T47D (cell line): Measurements from ENCODE around the gene U2SURP.
A peak's percentile ranks its signal among the peaks of the same experiment; 100 is the strongest.

ENCODE experiments used
- DNase-seq, 2 experiments: peaks; one replicate each; pipeline versions ENCODE4 v3.0.0 to v3.0.0-alpha.2; 2011 to 2012; ENCODE audit warnings: low read depth in 1 of 2, low spot score in 1 of 2
- JUND ChIP-seq: IDR thresholded peaks from 2 replicates; pipeline ENCODE4 v1.6.1; 2012; ENCODE audit warnings: low read depth
- in situ Hi-C: cut with HindIII; loops from 2 replicates; pipeline ENCODE4 v1.10.0; 2016; ENCODE audit warnings: low sequenced_read_pairs, low pct_unique_long_range_greater_than_20kb

Gene U2SURP

GRCh38 chr3:142966808-142967207, 34.6 kb upstream of the U2SURP start:
- in situ Hi-C loops, result no loop called here
- TF ChIP-seq JUND, result no peak
- no peak for DNase-seq

GRCh38 chr3:142968319-142969025, 32.9 kb upstream of the U2SURP start:
- DNase-seq, result no peak
- in situ Hi-C loops, result no loop called here
- TF ChIP-seq JUND, result no peak

- no peak for DNase-seq
- in situ Hi-C loops, result no loop called here
- TF ChIP-seq JUND, result no peak
These were observed 29.9 kb upstream of the U2SURP start for GRCh38 chr3:142971431-142971830.

GRCh38 chr3:142972092-142972753, 29.1 kb upstream of the U2SURP start:
- DNase-seq, result no peak
- TF ChIP-seq JUND, result no peak
- in situ Hi-C loops, result no loop called here

GRCh38 chr3:142973217-142974009, 28.0 kb upstream of the U2SURP start:
- DNase-seq, result no peak
- in situ Hi-C loops, result no loop called here
- no peak for TF ChIP-seq JUND

GRCh38 chr3:142975316-142975995, 25.9 kb upstream of the U2SURP start:
- TF ChIP-seq JUND, result no peak
- peak in 1 of 2 experiments; percentile 49 for DNase-seq
- in situ Hi-C loops, result no loop called here

- peak; percentile 69 for TF ChIP-seq JUND
- in situ Hi-C loops, result no loop called here
- DNase-seq, result peak; percentile 61 to 73
These were observed 24.6 kb upstream of the U2SURP start for GRCh38 chr3:142976621-142977398.

- no peak for DNase-seq
- in situ Hi-C loops, result no loop called here
- no peak for TF ChIP-seq JUND
These were observed 24.0 kb upstream of the U2SURP start for GRCh38 chr3:142977399-142977728.

GRCh38 chr3:142981108-142981507, 20.3 kb upstream of the U2SURP start:
- in situ Hi-C loops, result no loop called here
- no peak for DNase-seq
- TF ChIP-seq JUND, result no peak

GRCh38 chr3:142982038-142982773, 19.2 kb upstream of the U2SURP start:
- in situ Hi-C loops, result no loop called here
- no peak for TF ChIP-seq JUND
- no peak for DNase-seq

- no peak for DNase-seq
- in situ Hi-C loops, result no loop called here
- TF ChIP-seq JUND, result no peak
These were observed 18.1 kb upstream of the U2SURP start for GRCh38 chr3:142983318-142983717.
